Erythroblast (primary cell): ENCODE results near the gene EFNA3.

Source experiments
- GATA1 ChIP-seq: IDR thresholded peaks from 2 replicates; pipeline ENCODE4 v1.6.1; 2011; ENCODE audit warnings: low read depth, mild to moderate bottlenecking, control low read depth, low read length, moderate library complexity
- POLR2A ChIP-seq: IDR thresholded peaks from 2 replicates; pipeline ENCODE4 v1.6.1; 2011; ENCODE audit warnings: mild to moderate bottlenecking, low read length

GRCh38 chr1:155105604-155106011 lies 27.0 kb downstream of the EFNA3 start:
- no peak for TF ChIP-seq POLR2A
- no peak for TF ChIP-seq GATA1
